Subcutaneous abdominal adipose tissue (tissue), 5 donors: ENCODE data around the gene DPEP2.
A peak's percentile ranks its signal among the peaks of the same experiment; 100 is the strongest.
"Not testable (repeated sequence)": the region's sequence is repeated elsewhere in the genome, so short reads cannot be mapped to it uniquely, and the experiment has no call there.

Experiments used
- H3K27ac ChIP-seq: one replicate; pipeline ENCODE4 v1.7.0; 2013; ENCODE audit warnings: low read depth, mild to moderate bottlenecking, inconsistent platforms, low read length, moderate library complexity
- H3K27me3 ChIP-seq, 5 donors: one replicate each; pipeline ENCODE4 v1.7.0; 2013; ENCODE audit warnings: low read length in 5 of 5, inconsistent platforms in 1 of 5; ENCODE audit not compliant: control insufficient read depth in 5 of 5, insufficient read depth in 4 of 5
- H3K36me3 ChIP-seq, 5 donors: one replicate each; pipeline ENCODE4 v1.7.0; 2013; ENCODE audit warnings: low read length in 5 of 5; ENCODE audit not compliant: control insufficient read depth in 5 of 5, insufficient read depth in 5 of 5
- H3K4me1 ChIP-seq, 5 donors: one replicate each; pipeline ENCODE4 v1.7.0; 2013; ENCODE audit warnings: low read length in 5 of 5, mild to moderate bottlenecking in 3 of 5, moderate library complexity in 1 of 5; ENCODE audit not compliant: control insufficient read depth in 5 of 5, insufficient read depth in 5 of 5
- H3K4me3 ChIP-seq, 5 donors: one replicate each; pipeline ENCODE4 v1.7.0; 2013; ENCODE audit warnings: low read length in 5 of 5, low read depth in 1 of 5
- H3K9ac ChIP-seq, 5 donors: one replicate each; pipeline ENCODE4 v1.7.0; 2013; ENCODE audit warnings: low read length in 5 of 5, mild to moderate bottlenecking in 4 of 5, moderate library complexity in 3 of 5
- H3K9me3 ChIP-seq, 5 donors: one replicate each; pipeline ENCODE4 v1.7.0; 2013; ENCODE audit warnings: low read length in 5 of 5; ENCODE audit not compliant: control insufficient read depth in 5 of 5
- donor health status: healthy.
- donor health status: healthy.
- donor health status: healthy.
- donor health status: healthy.
- donor health status: healthy.

Gene DPEP2, protein sequence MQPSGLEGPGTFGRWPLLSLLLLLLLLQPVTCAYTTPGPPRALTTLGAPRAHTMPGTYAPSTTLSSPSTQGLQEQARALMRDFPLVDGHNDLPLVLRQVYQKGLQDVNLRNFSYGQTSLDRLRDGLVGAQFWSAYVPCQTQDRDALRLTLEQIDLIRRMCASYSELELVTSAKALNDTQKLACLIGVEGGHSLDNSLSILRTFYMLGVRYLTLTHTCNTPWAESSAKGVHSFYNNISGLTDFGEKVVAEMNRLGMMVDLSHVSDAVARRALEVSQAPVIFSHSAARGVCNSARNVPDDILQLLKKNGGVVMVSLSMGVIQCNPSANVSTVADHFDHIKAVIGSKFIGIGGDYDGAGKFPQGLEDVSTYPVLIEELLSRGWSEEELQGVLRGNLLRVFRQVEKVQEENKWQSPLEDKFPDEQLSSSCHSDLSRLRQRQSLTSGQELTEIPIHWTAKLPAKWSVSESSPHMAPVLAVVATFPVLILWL

DNA sequence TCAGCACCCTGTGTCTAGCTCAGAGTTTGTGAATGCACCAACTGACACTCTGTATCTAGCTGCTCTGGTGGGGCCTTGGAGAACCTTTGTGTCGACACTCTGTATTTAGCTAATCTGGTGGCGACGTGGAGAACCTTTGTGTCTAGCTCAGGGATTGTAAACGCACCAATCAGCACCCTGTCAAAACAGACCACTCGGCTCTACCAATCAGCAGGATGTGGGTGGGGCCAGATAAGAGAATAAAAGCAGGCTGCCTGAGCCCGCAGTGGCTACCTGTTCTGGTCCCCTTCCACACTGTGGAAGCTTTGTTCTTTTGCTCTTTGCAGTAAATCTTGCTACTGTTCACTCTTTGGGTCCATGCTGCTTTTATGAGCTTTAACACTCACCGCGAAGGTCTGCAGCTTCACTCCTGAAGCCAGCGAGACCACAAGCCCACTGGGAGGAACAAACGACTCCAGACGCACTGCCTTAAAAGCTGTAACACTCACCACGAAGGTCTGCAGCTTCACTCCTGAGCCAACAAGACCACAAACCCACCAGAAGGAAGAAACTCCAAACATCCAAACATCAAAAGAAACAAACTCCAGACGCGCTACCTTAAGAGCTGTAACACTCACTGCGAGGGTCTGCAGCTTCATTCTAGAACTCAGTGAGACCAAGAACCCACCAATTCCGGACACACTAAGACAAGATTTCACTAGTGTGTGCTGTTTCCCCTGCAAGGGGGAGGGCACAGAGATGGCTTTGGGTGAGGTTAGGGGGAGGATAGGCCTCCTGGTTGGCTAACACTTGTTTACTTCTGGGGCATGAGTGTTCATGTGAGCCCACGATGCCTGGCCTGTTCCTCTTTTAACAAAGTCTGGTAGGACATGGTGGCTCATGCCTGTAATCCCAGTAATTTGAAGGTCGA, at the start of gene DPEP2:
Gene DPEP2, minus strand, starts transcription at position 706 of the 910 bp plus-strand sequence. CDS start 6,272 bp downstream, outside the sequence.
- H3K27ac ChIP-seq, H3K36me3 ChIP-seq, H3K27me3 ChIP-seq, H3K9me3 ChIP-seq: not testable (repeated sequence)
- Histone ChIP-seq H3K4me1 (peaks cover 0 to 18% (median 4%) of the 10 kb centered on the region in 5 donors), H3K9ac (peak within 1 kb of the TSS in 1 of 5 donors; percentile 28), H3K4me3 (peak within 1 kb of the TSS in 4 of 5 donors; percentile 31 to 53 (median 37))

DNA sequence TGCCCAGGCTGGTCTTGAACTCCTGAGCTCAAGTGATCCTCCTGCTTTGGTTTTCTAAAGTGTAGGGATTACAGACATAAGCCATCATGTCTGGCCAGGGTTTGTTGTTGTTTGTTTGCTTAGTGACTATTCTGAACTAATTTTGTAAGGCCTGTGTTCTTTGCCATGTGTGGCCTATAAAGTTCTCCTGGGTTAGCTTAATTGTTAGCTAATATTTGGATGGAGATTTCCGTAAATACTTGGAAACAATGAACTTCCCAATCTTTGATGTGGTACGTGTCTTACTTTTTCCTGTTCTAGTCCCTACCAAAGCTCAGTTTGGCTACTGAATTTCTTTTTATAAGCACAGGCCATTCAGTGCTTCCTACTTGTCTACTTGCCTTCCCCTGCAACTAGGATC, 48.7 kb upstream of the DPEP2 start:
- Histone ChIP-seq H3K27me3 (no peaks in the 10 kb centered on the region), H3K27ac (no peak overlapping the region), H3K4me3 (no peak overlapping the region), H3K9me3 (no peaks in the 10 kb centered on the region), H3K36me3 (peaks cover 7 to 27% (median 11%) of the 10 kb centered on the region in 5 donors), H3K9ac (no peak overlapping the region), H3K4me1 (peaks cover 0 to 12% (median 0%) of the 10 kb centered on the region in 5 donors)

DNA sequence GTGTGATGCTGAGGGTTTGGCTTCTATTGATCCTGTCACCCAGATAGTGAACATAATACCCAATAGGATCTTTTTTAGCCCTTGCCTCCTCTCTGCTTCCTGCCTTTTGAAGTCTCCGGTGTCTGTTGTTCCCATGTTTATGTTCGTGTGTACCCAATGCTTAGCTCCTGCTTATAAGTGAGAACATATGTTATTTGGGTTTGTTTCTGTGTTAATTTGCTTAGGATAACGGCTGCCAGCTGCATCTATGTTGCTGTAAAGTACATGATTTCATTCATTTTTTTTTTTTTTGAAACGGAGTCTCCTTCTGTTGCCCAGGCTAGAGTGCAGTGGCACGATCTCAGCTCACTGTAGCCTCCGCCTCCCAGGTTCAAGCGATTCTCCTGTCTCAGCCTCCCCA, 46.8 kb upstream of the DPEP2 start:
- Histone ChIP-seq H3K4me3 (no peak overlapping the region), H3K4me1 (peaks cover 0 to 12% (median 0%) of the 10 kb centered on the region in 5 donors)

DNA sequence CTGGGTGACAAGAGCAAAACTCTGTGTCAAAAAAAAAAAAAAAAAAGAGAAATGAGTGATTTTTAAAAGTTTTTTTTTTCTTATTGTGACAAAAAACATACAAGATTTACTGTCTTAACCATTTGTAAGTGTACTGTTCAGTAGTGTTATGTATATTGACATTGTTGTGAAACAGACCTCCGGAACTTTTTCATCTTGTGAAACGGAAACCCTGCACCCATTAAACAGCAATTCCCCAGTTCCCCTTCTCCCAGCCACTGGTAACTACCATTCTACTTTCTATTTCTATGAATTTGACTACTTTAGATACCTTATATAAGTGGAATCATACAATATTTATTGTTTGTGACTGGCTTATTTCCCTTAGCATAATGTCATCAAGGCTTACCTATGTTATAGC, 42.5 kb upstream of the DPEP2 start:
- Histone ChIP-seq H3K27me3 (no peaks in the 10 kb centered on the region), H3K4me1 (peaks cover 0 to 3% (median 2%) of the 10 kb centered on the region in 5 donors), H3K4me3 (no peak overlapping the region), H3K9me3 (no peaks in the 10 kb centered on the region), H3K27ac (no peak overlapping the region), H3K9ac (no peak overlapping the region), H3K36me3 (peaks cover 0 to 3% (median 0%) of the 10 kb centered on the region in 5 donors)

More for the DNA sequence above, 46.8 kb upstream of the DPEP2 start:
- H3K36me3 ChIP-seq = peaks cover 7 to 18% (median 8%) of the 10 kb centered on the region in 5 donors
- H3K27ac ChIP-seq = no peak overlapping the region
- H3K9me3 ChIP-seq = no peaks in the 10 kb centered on the region
- H3K27me3 ChIP-seq = no peaks in the 10 kb centered on the region
- no peak overlapping the region for H3K9ac ChIP-seq

DNA sequence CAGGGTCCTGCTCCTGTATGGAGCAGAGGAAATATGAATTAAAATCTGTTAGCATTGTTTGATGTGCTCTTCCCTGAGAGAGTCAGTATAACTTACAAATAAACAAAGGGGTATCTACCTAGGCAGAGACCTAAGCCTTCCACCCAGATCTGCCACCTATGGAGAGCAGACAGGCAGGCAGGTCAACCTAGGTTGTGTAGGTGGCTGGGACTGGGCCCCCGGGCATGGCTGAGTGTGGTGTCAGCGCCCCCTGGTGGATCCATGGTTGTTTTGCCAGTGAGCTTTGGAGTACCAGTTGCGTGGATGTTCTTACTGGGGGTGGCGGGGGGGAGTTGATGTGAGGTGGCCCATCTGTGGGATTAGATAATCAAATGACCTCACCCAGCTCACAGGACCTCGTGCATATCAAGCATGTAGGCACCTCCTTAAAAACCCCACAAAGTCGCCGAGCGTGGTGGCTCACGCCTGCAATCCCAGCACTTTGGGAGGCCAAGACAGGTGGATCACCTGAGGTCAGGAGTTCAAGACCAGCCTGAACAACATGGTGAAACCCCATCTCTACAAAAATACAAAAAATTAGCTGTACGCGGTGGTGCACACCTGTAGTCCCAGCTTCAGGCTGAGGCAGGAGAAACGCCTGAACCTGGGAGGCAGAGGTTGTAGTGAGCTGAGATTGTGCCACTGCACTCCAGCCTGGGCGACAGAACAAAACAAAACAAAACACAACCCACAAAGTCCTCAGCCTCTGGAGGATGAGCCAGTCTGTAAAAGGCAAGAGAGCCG, 41.4 kb upstream of the DPEP2 start:
- Histone ChIP-seq H3K4me3 (no peak overlapping the region), H3K27ac (no peak overlapping the region), H3K4me1 (peaks cover 0 to 3% (median 2%) of the 10 kb centered on the region in 5 donors), H3K9ac (peak overlapping the region in 1 of 5 donors; percentile 45), H3K9me3 (no peaks in the 10 kb centered on the region), H3K36me3 (peaks cover 0 to 3% (median 0%) of the 10 kb centered on the region in 5 donors), H3K27me3 (no peaks in the 10 kb centered on the region)

DNA sequence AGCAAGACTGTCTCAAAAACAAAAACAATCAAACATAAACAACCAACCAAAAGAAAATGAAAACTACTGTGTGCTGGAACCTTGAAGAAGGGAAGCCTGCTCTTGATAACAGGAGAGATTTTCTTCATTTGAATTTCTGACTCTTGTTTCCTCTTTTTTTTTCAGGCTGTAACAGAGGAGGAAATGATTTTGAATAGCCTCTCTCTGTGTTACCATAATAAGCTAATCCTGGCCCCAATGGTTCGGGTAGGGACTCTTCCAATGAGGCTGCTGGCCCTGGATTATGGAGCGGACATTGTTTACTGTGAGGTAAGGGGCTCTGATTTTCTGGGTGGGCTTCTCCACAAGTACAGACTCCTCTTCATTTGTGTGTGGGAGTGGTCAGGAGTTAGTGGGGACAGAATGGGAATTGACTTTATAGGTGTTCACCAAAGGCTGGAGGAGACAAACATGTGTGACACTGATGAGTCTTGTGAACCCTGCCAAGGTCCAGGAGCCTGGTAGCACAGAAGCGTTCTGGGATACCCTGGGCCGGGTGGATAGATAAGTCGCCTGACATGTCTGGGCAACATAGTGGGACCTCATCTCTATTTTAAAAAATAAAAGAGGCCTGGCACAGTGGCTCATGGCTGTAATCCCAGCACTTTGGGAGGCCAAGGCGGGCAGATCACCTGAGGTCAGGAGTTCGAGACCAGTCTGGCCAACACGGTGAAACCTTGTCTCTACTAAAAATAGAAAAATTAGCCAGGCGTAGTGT, 38.7 kb upstream of the DPEP2 start:
- H3K4me1 ChIP-seq = peaks cover 0 to 3% (median 2%) of the 10 kb centered on the region in 5 donors
- no peak overlapping the region for H3K27ac ChIP-seq
- no peaks in the 10 kb centered on the region for H3K27me3 ChIP-seq
- no peaks in the 10 kb centered on the region for H3K9me3 ChIP-seq
- no peak overlapping the region for H3K4me3 ChIP-seq
- peak overlapping the region in 2 of 5 donors; percentile 25 to 39 for H3K9ac ChIP-seq
- peaks cover 0 to 2% (median 0%) of the 10 kb centered on the region in 5 donors for H3K36me3 ChIP-seq

DNA sequence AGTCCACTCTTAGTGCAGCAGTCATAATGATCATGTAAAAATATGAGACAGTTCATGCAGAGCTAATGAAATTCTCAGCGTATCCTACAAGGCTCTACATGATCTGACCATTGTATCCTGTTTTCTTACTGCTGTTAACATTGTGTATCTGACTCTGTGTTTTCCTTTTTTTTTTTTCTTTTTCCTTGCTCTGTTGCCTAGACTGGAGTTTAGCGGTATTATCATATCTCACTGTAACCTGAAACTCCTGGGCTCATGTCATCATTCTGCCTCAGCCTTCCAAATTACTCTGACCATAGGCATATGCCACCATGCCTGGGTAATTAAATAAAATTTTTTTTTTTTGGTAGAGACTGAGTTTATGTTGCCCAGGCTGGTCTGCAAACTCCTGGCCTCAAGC, 35.9 kb upstream of the DPEP2 start:
- Histone ChIP-seq H3K9ac (no peak overlapping the region), H3K9me3 (no peaks in the 10 kb centered on the region), H3K27ac (no peak overlapping the region), H3K4me3 (no peak overlapping the region), H3K27me3 (no peaks in the 10 kb centered on the region), H3K36me3 (peaks cover 0 to 2% (median 0%) of the 10 kb centered on the region in 5 donors), H3K4me1 (peaks cover 0 to 4% (median 0%) of the 10 kb centered on the region in 5 donors)

DNA sequence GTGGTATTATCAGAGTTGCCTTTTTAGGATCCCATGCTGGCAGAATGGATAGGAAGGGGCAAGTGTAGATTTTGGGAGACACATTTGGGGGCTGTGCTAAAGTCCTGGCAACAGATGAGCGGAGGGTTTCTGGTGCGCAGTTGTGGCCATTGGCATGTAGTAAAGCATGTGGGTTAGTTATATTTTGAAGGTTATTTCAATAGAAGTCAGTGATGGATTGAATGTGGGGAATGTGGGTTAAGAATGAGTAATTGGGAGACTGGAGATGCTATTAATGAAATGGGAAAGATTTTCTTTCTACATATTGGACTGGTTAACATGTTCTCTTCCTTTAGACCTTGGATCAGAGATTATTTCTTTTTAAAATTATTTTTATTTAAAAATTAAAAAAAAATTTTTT, 33.8 kb upstream of the DPEP2 start:
- H3K4me1 ChIP-seq = peaks cover 0 to 6% (median 0%) of the 10 kb centered on the region in 5 donors
- H3K4me3 ChIP-seq = no peak overlapping the region
- no peak overlapping the region for H3K27ac ChIP-seq
- H3K36me3 ChIP-seq = peaks cover 0 to 7% (median 0%) of the 10 kb centered on the region in 5 donors
- H3K27me3 ChIP-seq = no peaks in the 10 kb centered on the region
- no peaks in the 10 kb centered on the region for H3K9me3 ChIP-seq
- H3K9ac ChIP-seq = no peak overlapping the region

DNA sequence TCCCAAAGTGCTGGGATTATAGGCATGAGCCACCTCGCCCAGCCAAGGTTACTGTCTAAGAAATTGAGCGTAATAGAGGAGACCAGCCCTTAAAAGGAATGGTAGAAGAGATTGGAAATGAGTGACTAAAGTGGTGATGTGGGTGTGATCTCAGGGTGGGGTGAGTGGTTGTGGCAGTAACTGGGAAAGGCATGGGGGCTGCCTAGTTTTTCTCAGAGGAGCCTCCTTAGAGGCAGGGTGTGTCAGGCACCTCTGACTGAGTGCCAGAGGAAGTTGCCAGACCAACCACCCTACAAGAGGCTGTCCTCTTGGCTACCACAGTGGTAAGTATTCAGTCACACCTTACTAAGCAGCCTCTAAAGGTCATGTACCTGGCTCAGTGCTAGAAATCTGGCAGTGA, 32.7 kb upstream of the DPEP2 start:
- Histone ChIP-seq H3K4me3 (no peak overlapping the region), H3K4me1 (peaks cover 0 to 7% (median 0%) of the 10 kb centered on the region in 5 donors), H3K27ac (no peak overlapping the region), H3K9me3 (no peaks in the 10 kb centered on the region), H3K36me3 (peaks cover 0 to 14% (median 0%) of the 10 kb centered on the region in 5 donors), H3K27me3 (no peaks in the 10 kb centered on the region), H3K9ac (no peak overlapping the region)
